ENCODE results near the gene ITGB8.

- no peak for TF ChIP-seq SMC3 (conservative IDR thresholded peaks at IDR 0.05; ENCODE audit: poor library complexity)
- TF ChIP-seq CTCF (IDR thresholded peaks at IDR 0.05; ENCODE audit: poor library complexity, severe bottlenecking), result no peak
- TF ChIP-seq EZH2 (IDR thresholded peaks at IDR 0.05; ENCODE audit: borderline replicate concordance, insufficient read depth, low read length, poor library complexity, severe bottlenecking), result no peak
- no peak for TF ChIP-seq REST (IDR thresholded peaks at IDR 0.05; ENCODE audit: borderline replicate concordance)
- no peak for TF ChIP-seq MXI1 (conservative IDR thresholded peaks at IDR 0.05; ENCODE audit: poor library complexity, severe bottlenecking)
Measured at GRCh38 chr7:20374399-20374798, 43.7 kb downstream of the ITGB8 start.
